ELF-1 (cell line): ENCODE data around the gene EDARADD.

Source experiments
- DNase-seq: peaks from one replicate; pipeline ENCODE4 v3.0.0-alpha.2; 2016; ENCODE audit warnings: low read depth, low spot score

Gene EDARADD

GRCh38 chr1:236511735-236512418 is 117.8 kb downstream of the EDARADD start:
- DNase-seq, result no peak

GRCh38 chr1:236514703-236515442 is 120.8 kb downstream of the EDARADD start:
- no peak for DNase-seq

- no peak for DNase-seq
Measured at GRCh38 chr1:236515443-236515958, 121.4 kb downstream of the EDARADD start.

- no peak for DNase-seq
Measured at GRCh38 chr1:236516929-236517704, 123.0 kb downstream of the EDARADD start.

- no peak for DNase-seq
Measured at GRCh38 chr1:236518322-236518721, 124.2 kb downstream of the EDARADD start.

GRCh38 chr1:236520445-236521005 is 126.4 kb downstream of the EDARADD start:
- peak; percentile 52 for DNase-seq

- peak; percentile 40 for DNase-seq
Measured at GRCh38 chr1:236522937-236523703, 129.0 kb downstream of the EDARADD start.

GRCh38 chr1:236523704-236524141 is 129.6 kb downstream of the EDARADD start, which contains the start of gene LGALS8:
Gene LGALS8, plus strand, starts transcription at chr1:236523982. Its CDS starts 2,089 bp downstream, at chr1:236526071.
- DNase-seq, result peak; percentile 55

GRCh38 chr1:236524142-236524894 is 130.2 kb downstream of the EDARADD start:
- DNase-seq, result peak; percentile 79

- no peak for DNase-seq
Measured at GRCh38 chr1:236524895-236525184, 130.8 kb downstream of the EDARADD start.

- DNase-seq, result no peak
Measured at GRCh38 chr1:236526079-236526478, 132.0 kb downstream of the EDARADD start.

GRCh38 chr1:236530286-236530685 is 136.2 kb downstream of the EDARADD start:
- DNase-seq, result no peak

GRCh38 chr1:236530959-236531358 is 136.9 kb downstream of the EDARADD start:
- DNase-seq, result no peak

- DNase-seq, result no peak
Measured at GRCh38 chr1:236532850-236533249, 138.8 kb downstream of the EDARADD start.

GRCh38 chr1:236534151-236534651 is 140.1 kb downstream of the EDARADD start:
- DNase-seq, result no peak
